T47D (cell line): ENCODE results near the gene HS6ST1.
"Not testable (repeated sequence)": the region's sequence is repeated elsewhere in the genome, so short reads cannot be mapped to it uniquely, and the experiment has no call there.

Experiments
- DNase-seq, 2 experiments: peaks; one replicate each; pipeline versions ENCODE4 v3.0.0 to v3.0.0-alpha.2; 2011 to 2012; ENCODE audit warnings: low read depth in 1 of 2, low spot score in 1 of 2
- JUND ChIP-seq: IDR thresholded peaks from 2 replicates; pipeline ENCODE4 v1.6.1; 2012; ENCODE audit warnings: low read depth
- in situ Hi-C: cut with HindIII; loops from 2 replicates; pipeline ENCODE4 v1.10.0; 2016; ENCODE audit warnings: low sequenced_read_pairs, low pct_unique_long_range_greater_than_20kb

HS6ST1 gene

GRCh38 chr2:128272601-128273468 lies 45.8 kb downstream of the HS6ST1 start:
- no peak for DNase-seq
- in situ Hi-C loops, result no loop called here
- no peak for TF ChIP-seq JUND

DNA sequence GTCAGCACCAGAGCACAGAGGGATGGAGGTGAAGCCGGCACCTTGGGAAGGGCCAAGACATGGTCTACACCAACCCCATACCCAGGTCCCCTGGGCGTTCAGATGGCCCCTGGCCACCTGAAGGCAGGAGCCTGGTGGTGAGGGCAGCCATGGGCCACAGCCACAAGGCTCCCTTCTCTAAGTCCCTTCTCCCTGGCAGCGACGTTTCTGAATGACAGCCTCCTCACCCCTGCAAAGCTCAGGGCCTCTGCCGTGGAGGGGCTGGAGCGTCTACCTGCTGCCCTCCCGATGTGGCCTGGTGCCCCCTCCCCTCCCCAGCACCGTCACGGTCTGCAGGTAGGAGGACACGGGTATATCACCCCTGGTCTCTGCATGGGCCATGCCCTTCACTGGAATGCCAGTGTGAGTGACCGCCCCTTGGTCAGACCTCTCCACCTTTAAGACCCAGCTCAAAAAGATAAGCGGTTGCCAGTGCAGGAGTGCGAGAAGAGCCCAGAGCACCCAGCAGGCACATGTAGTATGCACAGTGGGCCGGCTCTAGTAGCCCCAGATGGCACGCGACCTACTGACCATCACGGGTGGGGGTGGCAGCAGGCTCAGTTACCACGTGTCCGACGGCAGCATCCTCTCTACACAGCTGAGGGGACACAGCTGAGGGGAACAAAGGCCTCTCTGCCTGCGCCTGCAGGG lies 46.6 kb downstream of the HS6ST1 start:
- in situ Hi-C loops, result no loop called here
- DNase-seq, result no peak

DNA sequence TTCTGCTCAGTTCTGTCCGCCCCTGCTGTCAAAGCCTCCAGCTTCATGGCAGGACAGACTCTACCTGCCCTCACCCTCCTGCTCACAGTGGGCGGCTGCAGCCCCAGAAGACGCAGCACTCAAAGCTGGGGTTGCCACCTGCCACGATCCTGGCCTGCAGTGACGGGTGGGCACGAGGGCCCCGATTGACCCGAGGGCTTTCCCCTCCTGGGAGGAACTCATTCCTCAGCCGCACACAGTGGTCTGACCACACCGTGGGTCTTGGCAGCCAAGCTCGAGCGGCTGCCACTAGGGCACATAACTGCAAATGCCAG lies 47.1 kb downstream of the HS6ST1 start:
- in situ Hi-C loops, result no loop called here
- no peak for TF ChIP-seq JUND
- DNase-seq, result no peak

More for the DNA sequence above, 46.6 kb downstream of the HS6ST1 start:
- TF ChIP-seq JUND, result no peak

GRCh38 chr2:128270672-128271596 lies 47.7 kb downstream of the HS6ST1 start:
- TF ChIP-seq JUND, result no peak
- in situ Hi-C loops, result no loop called here
- DNase-seq, result no peak

DNA sequence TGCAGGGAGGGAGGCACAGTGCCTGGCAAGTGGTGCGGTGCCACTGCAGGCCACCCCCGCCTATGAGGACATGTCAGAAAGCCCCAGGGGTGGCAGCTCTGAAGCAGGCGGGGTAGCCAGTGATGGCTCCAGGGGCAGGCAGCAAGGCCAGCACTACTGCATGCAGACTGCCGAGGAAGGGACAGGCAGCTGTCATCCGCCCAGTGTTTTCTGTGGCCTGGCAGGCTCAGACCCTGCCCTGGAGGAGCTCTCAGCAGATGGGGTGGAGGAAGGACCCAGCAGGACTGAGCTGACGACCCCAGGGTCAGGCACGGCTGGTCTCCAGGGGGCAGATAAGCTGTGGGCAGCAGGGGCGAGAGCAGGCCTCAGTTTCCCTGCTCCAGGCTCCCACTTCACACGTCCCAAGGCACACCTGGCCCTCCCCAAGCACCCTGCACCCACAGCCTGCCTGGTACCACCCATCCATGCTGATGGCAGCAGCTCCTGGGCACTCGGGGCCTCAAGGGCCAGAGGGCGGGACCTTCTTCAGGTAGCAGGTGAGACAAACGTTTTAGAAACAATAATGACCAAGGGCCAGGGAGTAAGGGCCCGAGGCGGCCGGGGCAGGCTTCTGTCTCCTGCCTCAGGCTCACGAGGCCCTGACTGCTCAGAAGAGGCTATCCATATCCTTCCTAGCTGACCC lies 48.5 kb downstream of the HS6ST1 start:
- DNase-seq, result no peak
- in situ Hi-C loops, result no loop called here
- no peak for TF ChIP-seq JUND

GRCh38 chr2:128269063-128269989 lies 49.3 kb downstream of the HS6ST1 start:
- DNase-seq, result no peak
- no peak for TF ChIP-seq JUND
- in situ Hi-C loops, result no loop called here

GRCh38 chr2:128268611-128269010 lies 50.1 kb downstream of the HS6ST1 start:
- in situ Hi-C loops, result not testable (repeated sequence)

DNA sequence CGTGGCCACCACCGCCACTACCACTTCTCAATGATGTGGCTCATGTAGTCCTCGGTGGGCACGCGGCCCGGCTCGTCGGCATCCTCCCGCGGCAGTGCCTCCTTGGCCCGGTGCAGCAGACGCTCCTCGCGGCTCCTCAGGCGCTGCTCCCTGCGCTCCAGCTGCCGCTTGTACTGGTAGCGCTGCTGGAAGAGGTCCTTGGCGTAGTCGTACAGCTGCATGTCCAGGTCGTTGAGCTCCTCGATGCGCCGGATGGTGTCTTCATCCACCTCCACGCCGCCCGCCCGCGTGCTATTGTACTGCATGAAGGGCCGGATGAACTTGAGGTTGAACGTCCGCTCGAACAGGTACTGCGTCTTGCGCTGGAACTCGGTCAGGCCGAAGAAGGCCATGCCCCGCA lies 50.5 kb downstream of the HS6ST1 start:
- in situ Hi-C loops, DNase-seq: not testable (repeated sequence)

More at GRCh38 chr2:128268611-128269010, 50.1 kb downstream of the HS6ST1 start:
- not testable (repeated sequence) for DNase-seq

DNA sequence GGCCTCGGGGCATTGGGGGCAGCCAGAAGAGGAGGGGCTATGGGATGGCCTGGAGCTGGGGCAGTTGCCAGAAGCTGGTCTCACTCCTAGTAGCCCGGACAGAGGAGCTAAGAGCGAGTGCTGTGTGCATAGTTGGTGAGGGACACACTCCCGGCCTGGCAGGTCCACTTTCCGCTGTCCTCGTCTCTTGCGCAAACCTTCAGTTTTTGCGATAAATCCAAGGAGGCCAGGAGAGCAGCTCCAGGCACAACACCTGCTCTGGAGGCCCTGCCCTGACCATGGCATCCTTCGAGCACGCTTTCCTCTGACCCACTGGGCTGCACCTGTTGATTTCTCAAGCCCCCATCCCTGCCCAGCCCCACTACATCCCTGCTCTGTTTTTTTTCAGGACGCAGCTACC lies 51.0 kb downstream of the HS6ST1 start:
- in situ Hi-C loops, DNase-seq: not testable (repeated sequence)

DNA sequence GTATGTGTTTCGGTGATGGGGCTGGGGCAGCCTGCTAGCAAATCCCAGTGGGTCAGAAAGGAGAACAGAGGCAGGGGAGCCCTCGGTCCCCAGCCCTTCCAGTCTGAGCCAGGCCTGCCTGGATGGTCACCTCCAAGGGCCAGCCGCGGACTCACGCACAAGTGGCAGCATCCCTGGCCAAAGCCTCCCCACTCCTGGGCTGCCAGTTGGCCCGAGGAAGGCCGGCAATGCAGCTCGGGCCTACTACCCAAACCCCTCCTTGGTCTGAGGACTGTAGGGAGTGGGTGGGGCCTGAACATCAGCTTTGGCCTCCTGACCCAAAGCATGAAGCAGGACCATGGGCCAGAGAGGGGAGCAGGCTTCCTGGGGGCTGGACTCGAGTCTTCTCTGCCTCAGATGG lies 51.5 kb downstream of the HS6ST1 start:
- DNase-seq, in situ Hi-C loops: not testable (repeated sequence)

DNA sequence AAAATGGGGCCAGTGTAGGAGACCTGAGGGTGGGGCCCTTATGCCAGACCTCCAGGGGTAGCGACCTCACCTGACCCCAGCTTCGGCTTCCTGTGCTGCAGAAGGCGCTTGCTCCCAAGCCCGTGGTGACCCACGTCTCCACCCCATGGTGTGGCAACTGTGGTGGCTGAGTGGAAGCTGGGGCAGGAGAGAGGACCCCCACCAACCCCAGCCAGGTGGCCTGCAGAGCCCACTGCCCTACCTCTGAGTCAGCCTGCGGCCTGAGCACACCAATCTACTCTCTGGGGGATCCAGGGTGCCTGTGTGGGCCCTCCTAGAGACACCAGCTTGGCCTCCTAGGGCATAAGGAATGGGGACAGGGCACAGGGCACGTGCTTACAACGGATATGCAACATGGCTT lies 52.2 kb downstream of the HS6ST1 start:
- in situ Hi-C loops, DNase-seq: not testable (repeated sequence)

DNA sequence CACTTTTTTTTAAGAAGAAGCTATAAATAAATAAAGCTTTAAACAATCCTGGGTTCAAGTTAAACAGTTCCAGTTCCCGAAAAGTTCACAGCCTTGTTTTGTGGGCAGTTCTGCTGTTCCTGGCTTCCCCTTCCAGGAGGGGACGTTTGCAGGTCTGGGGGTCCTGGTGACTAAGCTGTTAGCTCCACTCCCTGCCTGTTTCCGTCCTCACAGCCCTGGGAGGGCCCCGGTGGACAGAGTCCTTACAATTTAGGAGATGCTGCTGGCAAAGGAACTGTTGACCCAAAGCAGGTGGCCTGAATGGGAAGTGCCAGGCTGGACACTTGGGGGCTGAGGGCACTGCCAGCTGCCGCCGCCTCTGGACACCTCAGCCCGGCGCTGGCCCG lies 53.1 kb downstream of the HS6ST1 start:
- in situ Hi-C loops, DNase-seq: not testable (repeated sequence)
